ENCODE measurements around the gene NFYC. TPM values are rescaled to one million over a fixed set of nuclear protein-coding genes. Genes with fewer than 3 reads are reported as not detected.

NFYC gene
- total RNA-seq, 1 donor from 2014 or later, result 51.1 TPM

- Histone ChIP-seq H3K9ac (ENCODE audit: low read length) (no peak overlapping the region), H3K79me2 (ENCODE audit: insufficient read depth, low read length) (peaks cover 30% of the 10 kb centered on the region), H3K9me3 (ENCODE audit: insufficient read depth, low read depth, low read length) (no peaks in the 10 kb centered on the region), H3K36me3 (ENCODE audit: insufficient read depth, low read length) (peaks cover 24% of the 10 kb centered on the region), H3K4me1 (ENCODE audit: insufficient read depth, low read length) (no peaks in the 10 kb centered on the region), H4K20me1 (ENCODE audit: insufficient read depth, low read length) (peaks cover 36% of the 10 kb centered on the region), H3K27me3 (ENCODE audit: insufficient read depth, low read length) (no peaks in the 10 kb centered on the region), H3K4me3 (ENCODE audit: insufficient read depth, low read depth, low read length) (no peak overlapping the region), H3K27ac (ENCODE audit: low read depth, low read length) (no peak overlapping the region), H3K4me2 (ENCODE audit: low read length) (no peak overlapping the region), H2AFZ (ENCODE audit: low read depth, low read length) (no peak overlapping the region)
- Mint-ChIP-seq H3K4me1 (ENCODE audit: low read depth, unreplicated experiment) (peaks cover 21% of the 10 kb centered on the region), H3K9me3 (ENCODE audit: unreplicated experiment) (no peaks in the 10 kb centered on the region), H3K27me3 (ENCODE audit: low read depth, unreplicated experiment) (no peaks in the 10 kb centered on the region), H3K36me3 (ENCODE audit: low read depth, unreplicated experiment) (peaks cover 42% of the 10 kb centered on the region), H3K4me3 (ENCODE audit: unreplicated experiment) (peak overlapping the region; percentile 17), H3K27ac (ENCODE audit: unreplicated experiment) (peak overlapping the region; percentile 95)
- DNase-seq (ENCODE audit: low read depth) (peak; percentile 17), FAIRE-seq (no peak)
- TF ChIP-seq EZH2 (IDR thresholded peaks at IDR 0.05; ENCODE audit: insufficient read depth, low read length) (no peak), CTCF (IDR thresholded peaks at IDR 0.05; ENCODE audit: insufficient read depth, low read depth, low read length) (no peak)
Measured at GRCh38 chr1:40745176-40745575, 53.7 kb downstream of the NFYC start.

GRCh38 chr1:40746344-40747090 lies 55.0 kb downstream of the NFYC start:
- no peak overlapping the region for H3K4me3 ChIP-seq (ENCODE audit: insufficient read depth, low read depth, low read length)
- H3K27me3 ChIP-seq (ENCODE audit: insufficient read depth, low read length), result no peaks in the 10 kb centered on the region
- H3K4me2 ChIP-seq (ENCODE audit: low read length), result no peak overlapping the region
- no peaks in the 10 kb centered on the region for H3K9me3 Mint-ChIP-seq (ENCODE audit: unreplicated experiment)
- FAIRE-seq (no peak), DNase-seq (ENCODE audit: low read depth) (no peak)
- H3K4me1 ChIP-seq (ENCODE audit: insufficient read depth, low read length), result no peaks in the 10 kb centered on the region
- no peaks in the 10 kb centered on the region for H3K9me3 ChIP-seq (ENCODE audit: insufficient read depth, low read depth, low read length)
- no peak overlapping the region for H2AFZ ChIP-seq (ENCODE audit: low read depth, low read length)
- H3K36me3 ChIP-seq (ENCODE audit: insufficient read depth, low read length), result peaks cover 27% of the 10 kb centered on the region
- no peak overlapping the region for H3K27ac ChIP-seq (ENCODE audit: low read depth, low read length)
- peaks cover 26% of the 10 kb centered on the region for H3K4me1 Mint-ChIP-seq (ENCODE audit: low read depth, unreplicated experiment)
- no peak overlapping the region for H3K4me3 Mint-ChIP-seq (ENCODE audit: unreplicated experiment)
- peaks cover 25% of the 10 kb centered on the region for H3K79me2 ChIP-seq (ENCODE audit: insufficient read depth, low read length)
- peaks cover 36% of the 10 kb centered on the region for H4K20me1 ChIP-seq (ENCODE audit: insufficient read depth, low read length)
- TF ChIP-seq CTCF (IDR thresholded peaks at IDR 0.05; ENCODE audit: insufficient read depth, low read depth, low read length), result no peak
- no peak for TF ChIP-seq EZH2 (IDR thresholded peaks at IDR 0.05; ENCODE audit: insufficient read depth, low read length)
- no peak overlapping the region for H3K27ac Mint-ChIP-seq (ENCODE audit: unreplicated experiment)
- no peaks in the 10 kb centered on the region for H3K27me3 Mint-ChIP-seq (ENCODE audit: low read depth, unreplicated experiment)
- H3K9ac ChIP-seq (ENCODE audit: low read length), result no peak overlapping the region
- peaks cover 45% of the 10 kb centered on the region for H3K36me3 Mint-ChIP-seq (ENCODE audit: low read depth, unreplicated experiment)

Measured in astrocyte (in vitro differentiated cells and primary cell).